Adipocyte (in vitro differentiated cells): ENCODE data around the gene RHOXF1.
"Not testable (repeated sequence)": the region's sequence is repeated elsewhere in the genome, so short reads cannot be mapped to it uniquely, and the experiment has no call there.

Experiments used
- DNase-seq: peaks from one replicate; pipeline ENCODE4 v3.0.0-alpha.2; 2015; ENCODE audit warnings: low read depth
- H3K27me3 ChIP-seq: replicated peaks from 2 replicates; pipeline ENCODE4 v1.7.0; 2013; ENCODE audit warnings: mild to moderate bottlenecking, low read length, moderate library complexity; ENCODE audit not compliant: control insufficient read depth, insufficient read depth
- H3K36me3 ChIP-seq: 2 replicates; pipeline ENCODE4 v1.7.0; 2013; ENCODE audit warnings: low read length, mild to moderate bottlenecking, moderate library complexity; ENCODE audit not compliant: control insufficient read depth, insufficient read depth, severe bottlenecking
- H3K4me1 ChIP-seq: 2 replicates; pipeline ENCODE4 v1.7.0; 2013; ENCODE audit warnings: mild to moderate bottlenecking, low read length, moderate library complexity; ENCODE audit not compliant: control insufficient read depth, insufficient read depth
- H3K4me3 ChIP-seq: 2 replicates; pipeline ENCODE4 v1.7.0; 2013; ENCODE audit warnings: mild to moderate bottlenecking, low read length, moderate library complexity
- H3K9ac ChIP-seq: 2 replicates; pipeline ENCODE4 v1.7.0; 2013; ENCODE audit warnings: mild to moderate bottlenecking, low read length, moderate library complexity
- H3K9me3 ChIP-seq: 2 replicates; pipeline ENCODE4 v1.7.0; 2013; ENCODE audit warnings: mild to moderate bottlenecking, low read length, moderate library complexity; ENCODE audit not compliant: control insufficient read depth

Gene RHOXF1

GRCh38 chrX:120085553-120086185 lies 30.0 kb downstream of the RHOXF1 start:
- H3K4me3 ChIP-seq, H3K9ac ChIP-seq, H3K36me3 ChIP-seq, H3K4me1 ChIP-seq, DNase-seq, H3K9me3 ChIP-seq, H3K27me3 ChIP-seq: not testable (repeated sequence)

- H3K27me3 ChIP-seq, H3K4me3 ChIP-seq, DNase-seq, H3K9ac ChIP-seq, H3K4me1 ChIP-seq, H3K36me3 ChIP-seq, H3K9me3 ChIP-seq: not testable (repeated sequence)
Measured at GRCh38 chrX:120077590-120077989, 38.1 kb downstream of the RHOXF1 start, which contains the start of gene RHOXF2B. Gene RHOXF2B (minus strand): TSS chrX:120077690. CDS start chrX:120077552, 138 bp downstream.

- H3K4me3 ChIP-seq, H3K36me3 ChIP-seq, H3K9ac ChIP-seq, H3K9me3 ChIP-seq, DNase-seq, H3K27me3 ChIP-seq, H3K4me1 ChIP-seq: not testable (repeated sequence)
Measured at GRCh38 chrX:120066169-120066568, 49.5 kb downstream of the RHOXF1 start.
